UCSD-AML1 (cell line): Measurements from ENCODE around the gene IMP4.
A peak's percentile ranks its signal among the peaks of the same experiment; 100 is the strongest.

ENCODE experiments used
- DNase-seq: peaks from one replicate; lab custom pipeline; 2025; ENCODE audit not compliant: unreplicated experiment; lab: John Stamatoyannopoulos, UW

Gene IMP4

DNA sequence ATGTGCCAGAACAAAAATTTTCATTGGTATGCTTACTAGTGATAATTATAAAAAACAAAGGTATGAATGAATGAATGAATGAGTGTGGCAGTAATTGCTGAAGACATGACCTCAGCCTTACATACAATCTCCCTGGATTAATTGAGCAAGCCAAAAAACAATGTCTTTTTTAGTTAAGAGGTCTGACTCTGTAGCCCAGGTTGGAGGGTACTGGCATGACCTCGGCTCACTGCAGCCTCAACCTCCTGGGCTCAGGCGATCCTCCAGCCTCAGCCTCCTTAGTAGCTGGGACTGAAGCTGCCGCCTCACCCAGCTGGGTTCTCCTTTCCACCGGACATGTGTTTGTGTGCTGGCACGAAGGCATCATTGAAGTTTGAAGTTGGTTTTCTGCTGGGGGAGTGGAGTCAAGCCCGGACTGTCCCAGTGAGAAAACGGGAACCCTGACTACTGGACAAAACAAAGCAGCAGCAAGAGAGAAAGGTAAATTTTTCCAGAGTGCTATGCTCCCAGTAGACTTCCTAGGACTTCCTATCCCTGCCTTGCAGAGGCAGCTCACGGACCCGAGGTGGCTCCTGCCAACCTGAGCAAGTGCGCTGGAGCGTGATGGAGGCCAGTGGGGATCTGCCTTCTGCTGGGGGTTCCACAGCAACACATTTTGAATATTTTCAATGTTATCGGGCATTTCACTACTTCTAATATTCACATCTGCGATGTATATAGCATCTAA is 6.4 kb upstream of the IMP4 start:
- DNase-seq: no peak

DNA sequence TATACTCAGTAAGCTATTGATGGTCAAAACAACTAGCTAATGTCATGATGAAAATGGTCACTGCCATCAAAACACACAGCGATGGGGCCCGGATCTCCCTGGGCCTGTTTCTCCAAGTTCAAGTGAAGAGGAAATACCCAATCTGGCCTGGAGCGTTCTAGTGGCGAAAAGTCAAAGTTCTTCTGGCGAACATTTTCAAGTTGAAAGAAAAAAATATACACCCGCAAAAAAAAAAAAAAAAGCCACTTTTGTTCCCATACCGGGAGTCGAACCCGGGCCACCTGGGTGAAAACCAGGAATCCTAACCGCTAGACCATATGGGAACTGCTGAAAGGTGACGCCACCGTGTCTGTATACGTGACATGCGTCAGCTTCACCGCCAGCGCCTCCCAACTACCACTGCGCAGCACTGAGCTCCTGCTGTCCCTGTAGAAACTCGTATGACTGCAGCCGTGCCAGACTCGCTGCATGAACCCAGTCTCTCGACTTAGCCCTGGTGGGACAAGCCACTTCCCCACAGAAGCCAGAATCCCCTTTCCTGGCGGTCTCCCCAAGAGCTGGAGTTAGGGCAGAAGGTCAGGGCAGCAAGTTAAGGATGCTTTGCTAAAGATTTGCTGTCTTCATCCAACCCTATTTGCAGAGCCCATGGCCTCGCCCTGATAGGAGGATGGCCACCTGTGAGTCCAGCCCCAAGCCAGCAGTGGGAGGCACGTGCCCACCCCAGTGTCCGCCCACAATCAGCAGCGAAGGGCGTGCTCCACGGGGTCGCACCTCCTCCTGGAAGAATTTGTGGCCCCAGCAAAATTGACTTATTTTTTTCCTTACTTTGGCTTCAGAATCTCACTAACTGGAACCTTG is 5.6 kb upstream of the IMP4 start:
- no peak for DNase-seq

- DNase-seq: no peak
Observed at GRCh38 chr2:130337735-130338325, 4.9 kb upstream of the IMP4 start.

- DNase-seq: no peak
Observed at GRCh38 chr2:130338793-130339345, 3.8 kb upstream of the IMP4 start.

- no peak for DNase-seq
Observed at GRCh38 chr2:130339885-130340745, 2.6 kb upstream of the IMP4 start.

DNA sequence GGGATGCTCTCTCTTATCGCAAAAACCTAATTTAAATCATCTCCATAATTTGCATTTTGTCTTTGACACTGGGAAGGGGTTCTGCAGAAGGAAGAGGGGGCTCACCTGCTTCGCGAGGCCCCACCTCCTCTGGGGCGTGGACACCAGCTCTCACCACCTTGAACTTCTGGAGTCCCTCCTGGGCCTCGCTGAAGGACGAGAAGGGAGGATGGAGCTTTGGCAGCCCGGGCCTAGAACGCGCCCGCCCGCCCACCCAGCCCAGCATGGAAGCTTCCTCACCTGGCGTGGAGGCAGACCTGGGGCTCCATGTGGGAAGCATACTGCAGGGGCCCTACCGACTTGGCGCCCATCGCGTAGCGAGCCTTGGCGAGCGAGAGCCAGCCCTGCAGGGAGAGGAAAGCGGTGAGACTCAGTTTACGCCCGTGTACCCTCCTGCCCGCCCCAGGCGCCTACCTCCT is 1.1 kb upstream of the IMP4 start:
- no peak for DNase-seq

DNA sequence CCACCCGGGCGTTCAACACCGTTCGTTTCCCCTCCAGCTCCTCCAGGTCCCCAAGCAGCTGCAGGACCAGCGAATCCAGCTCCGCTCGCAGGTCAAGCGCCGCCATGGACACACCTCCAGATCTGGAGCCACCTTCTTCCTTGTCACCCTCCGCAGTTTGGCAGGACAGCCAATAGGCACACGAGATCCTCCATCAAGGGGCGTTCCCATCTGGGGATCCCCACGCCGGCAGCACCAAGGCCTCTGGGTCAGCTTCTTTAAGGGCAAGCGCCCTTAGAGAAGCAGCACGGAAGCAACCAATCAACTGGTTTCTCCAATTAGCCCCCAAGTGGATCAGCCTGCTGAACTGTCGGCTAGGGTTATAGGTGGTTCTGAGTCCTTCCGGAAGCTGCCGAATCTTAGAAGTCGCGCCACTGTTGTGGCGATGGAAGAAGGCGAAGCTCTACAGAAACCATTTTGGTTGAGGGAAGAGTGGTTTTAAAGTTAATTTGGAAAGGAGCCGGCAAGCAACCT is 621 bp upstream of the IMP4 start:
- DNase-seq: peak; percentile 88

GRCh38 chr2:130344578-130344977 is 1.9 kb downstream of the IMP4 start:
- DNase-seq: no peak

GRCh38 chr2:130345091-130345490 is 2.4 kb downstream of the IMP4 start:
- DNase-seq: no peak

DNA sequence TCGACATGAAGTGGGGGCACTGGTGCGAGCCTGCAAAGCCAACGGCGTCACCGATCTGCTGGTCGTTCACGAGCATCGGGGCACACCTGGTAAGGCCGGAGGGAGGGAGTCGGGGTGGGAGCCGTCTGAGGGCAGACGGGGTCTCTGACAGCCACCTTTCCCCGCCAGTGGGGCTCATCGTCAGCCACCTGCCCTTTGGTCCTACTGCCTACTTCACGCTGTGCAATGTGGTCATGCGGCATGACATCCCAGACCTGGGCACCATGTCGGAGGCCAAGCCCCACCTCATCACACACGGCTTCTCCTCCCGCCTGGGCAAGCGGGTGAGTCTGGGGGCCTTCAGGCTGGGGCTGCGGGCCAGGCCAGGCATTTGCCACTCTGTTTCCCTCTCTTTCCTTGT is 2.9 kb downstream of the IMP4 start:
- DNase-seq: no peak

- DNase-seq: no peak
Observed at GRCh38 chr2:130346041-130346740, 3.5 kb downstream of the IMP4 start.

DNA sequence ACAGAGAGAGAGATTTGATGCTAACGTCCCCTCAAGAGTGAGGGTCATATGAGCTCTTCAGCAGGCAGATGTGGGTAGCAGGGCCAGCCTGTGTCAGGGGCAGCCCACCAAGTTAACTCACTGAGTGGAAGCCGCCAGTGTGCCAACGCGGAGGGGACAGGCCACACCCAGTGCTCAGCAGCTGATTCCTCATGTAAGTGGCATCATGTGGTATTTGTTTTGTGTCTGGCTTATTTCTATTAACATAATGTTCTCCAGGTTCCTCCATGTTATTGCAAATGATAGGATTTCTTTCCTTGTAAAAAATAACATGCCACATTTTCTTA is 4.0 kb downstream of the IMP4 start:
- no peak for DNase-seq

DNA sequence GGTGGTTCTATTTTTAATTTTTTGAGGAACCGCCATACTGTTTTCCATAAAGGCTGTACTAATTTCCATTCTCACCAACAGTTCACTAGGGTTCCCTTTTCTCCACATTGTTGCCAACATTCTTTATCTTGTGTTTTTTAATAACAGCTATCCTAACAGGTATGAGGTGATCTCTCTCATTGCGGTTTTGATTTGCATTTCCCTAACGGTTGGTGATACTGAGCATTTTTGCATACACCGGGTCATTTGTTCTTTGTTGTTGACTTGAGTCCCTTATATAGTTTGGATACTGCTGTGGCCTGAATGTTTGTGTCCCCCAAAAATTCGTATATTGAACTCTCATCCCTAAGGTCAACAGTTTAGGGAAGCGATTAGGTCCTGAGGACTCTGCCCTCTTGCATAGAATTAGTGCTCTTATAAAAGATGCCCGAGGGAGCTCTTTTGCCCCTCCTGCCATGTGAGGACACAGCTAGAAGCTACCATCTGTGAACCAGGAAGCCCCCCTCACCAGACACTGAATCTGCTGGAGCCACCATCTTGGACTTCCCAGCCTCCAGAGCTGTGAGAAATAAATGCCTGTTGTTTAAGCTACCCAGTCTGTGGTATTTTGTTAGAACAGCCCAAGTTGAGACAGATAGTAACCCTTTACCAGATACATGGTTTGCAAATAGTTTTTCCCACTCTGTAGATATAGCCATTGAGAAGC is 4.7 kb downstream of the IMP4 start:
- DNase-seq: no peak

DNA sequence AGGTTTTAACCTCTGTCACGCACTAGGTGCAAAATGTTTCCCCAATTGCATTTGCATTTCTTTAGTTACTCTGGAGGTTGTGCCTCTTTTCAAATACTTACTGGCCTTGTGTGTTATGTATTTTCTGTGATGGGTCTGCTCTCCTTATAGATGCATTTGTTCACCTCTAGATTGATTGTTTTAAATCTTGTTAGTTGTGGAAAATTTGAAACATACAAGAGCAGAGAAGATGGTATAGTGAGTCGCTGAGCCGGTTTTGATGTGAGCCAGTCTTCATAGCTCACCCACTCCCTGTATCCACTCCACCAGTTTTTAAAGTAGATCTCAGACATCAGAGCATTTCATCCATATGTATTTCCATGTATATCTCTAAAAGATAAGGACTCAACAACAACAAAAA is 6.5 kb downstream of the IMP4 start:
- DNase-seq: no peak

DNA sequence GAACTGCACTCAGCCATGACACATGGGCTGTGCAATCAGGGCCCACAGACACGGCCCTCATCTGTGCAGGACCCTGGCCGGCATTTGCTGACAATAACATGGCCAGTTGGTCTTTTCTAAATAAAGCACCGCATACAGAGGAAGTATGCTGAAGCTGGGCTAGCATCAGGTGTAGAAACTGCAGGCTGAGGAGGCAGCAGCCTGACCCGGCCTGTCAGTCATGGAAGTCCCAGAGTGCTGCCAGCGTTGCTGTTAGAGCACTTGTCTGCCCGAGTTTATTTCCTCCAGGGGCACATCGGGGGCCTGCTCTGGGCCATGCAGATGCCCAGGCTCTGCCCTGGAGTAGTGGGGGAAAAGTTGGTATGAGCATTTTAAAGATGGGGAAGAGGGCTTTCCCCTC is 9.0 kb downstream of the IMP4 start:
- peak; percentile 35 for DNase-seq

- DNase-seq: peak; percentile 35
Observed at GRCh38 chr2:130352237-130352636, 9.5 kb downstream of the IMP4 start.

GRCh38 chr2:130353291-130354138 is 10.8 kb downstream of the IMP4 start:
- DNase-seq: no peak

GRCh38 chr2:130354139-130354428 is 11.4 kb downstream of the IMP4 start:
- no peak for DNase-seq

GRCh38 chr2:130355172-130355577 is 12.5 kb downstream of the IMP4 start:
- DNase-seq: no peak
